Posterior vena cava (tissue), 2 donors: ENCODE measurements around the gene ME2. TPM values are rescaled to one million over a fixed set of nuclear protein-coding genes. Genes with fewer than 3 reads are reported as not detected.
"Not testable (repeated sequence)": the region's sequence is repeated elsewhere in the genome, so short reads cannot be mapped to it uniquely, and the experiment has no call there.

ENCODE experiments used
- DNase-seq: peaks from one replicate; pipeline ENCODE4 v3.0.0-alpha.2; 2020; ENCODE audit warnings: low spot score
- intact Hi-C, 2 donors: fragments of 100-400 bp; cut with DNase I; formaldehyde crosslinking; loops; one replicate each; pipeline versions ENCODE4 v1.14.1 to v1.14.2; 2022 to 2023
- total RNA-seq, 2 donors: library from RNA; stranded (reverse); fragmentation: NEBNext Ultra II Directional; extraction: Animal tissue kit (Norgen Biotek cat#: 25700); gene quantifications; one replicate each; pipeline ENCODE4 v1.2.1, GENCODE V29; 2021
- donor health status: DM: yes; HTN: yes; CAD: no.
- donor health status: DM: yes; HTN: yes; CAD: no.

ME2 gene
- total RNA-seq, 2 donors from 2014 or later = 39.9 to 49.6 TPM

DNA sequence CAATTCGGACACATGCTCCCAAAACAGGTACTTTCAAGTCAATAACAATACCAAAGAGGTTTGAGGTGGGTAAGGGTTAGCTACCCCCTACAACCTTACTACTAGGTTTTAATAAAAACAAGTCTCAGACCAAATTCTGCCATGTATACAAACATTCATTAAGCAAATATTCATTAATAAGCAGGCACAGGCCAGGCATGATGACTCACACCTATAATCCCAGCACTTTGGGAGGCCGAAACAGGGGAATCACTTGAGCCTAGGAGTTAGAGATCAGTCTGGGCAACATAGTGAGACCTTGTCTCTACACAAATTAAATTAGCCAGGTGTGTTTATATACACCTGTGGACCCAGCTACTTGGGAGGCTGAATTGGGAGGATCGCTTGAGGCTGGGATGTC, 77.2 kb downstream of the ME2 start:
- intact Hi-C loops = no loop called here
- DNase-seq = no peak

DNA sequence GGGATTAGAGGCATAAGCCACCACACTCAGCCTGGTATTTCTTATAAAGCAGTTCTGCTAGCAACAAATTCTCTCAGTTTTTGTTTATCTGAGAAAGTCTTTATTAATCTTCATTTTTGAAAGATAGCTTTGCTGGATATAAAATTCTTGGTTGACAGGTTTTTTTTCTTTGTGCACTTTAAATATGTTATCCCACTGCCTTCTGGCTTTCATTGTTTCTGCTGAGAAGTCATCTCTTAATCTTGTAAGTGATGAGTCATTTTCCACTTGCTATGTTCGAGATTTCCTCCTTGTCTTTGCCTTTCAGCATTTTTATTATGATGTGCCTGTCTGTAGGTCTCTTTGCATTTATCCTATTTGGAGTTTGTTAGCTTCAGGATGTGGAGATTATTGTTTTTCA, 83.1 kb downstream of the ME2 start:
- DNase-seq = no peak
- intact Hi-C loops = no loop called here

GRCh38 chr18:50967714-50968661, 89.1 kb downstream of the ME2 start, which contains the start of gene ELAC1:
TSS of gene ELAC1 (plus strand) at chr18:50968040. CDS start at chr18:50974405, 6,365 bp downstream.
- peak; percentile 92 for DNase-seq
- intact Hi-C loops = no loop called here

DNA sequence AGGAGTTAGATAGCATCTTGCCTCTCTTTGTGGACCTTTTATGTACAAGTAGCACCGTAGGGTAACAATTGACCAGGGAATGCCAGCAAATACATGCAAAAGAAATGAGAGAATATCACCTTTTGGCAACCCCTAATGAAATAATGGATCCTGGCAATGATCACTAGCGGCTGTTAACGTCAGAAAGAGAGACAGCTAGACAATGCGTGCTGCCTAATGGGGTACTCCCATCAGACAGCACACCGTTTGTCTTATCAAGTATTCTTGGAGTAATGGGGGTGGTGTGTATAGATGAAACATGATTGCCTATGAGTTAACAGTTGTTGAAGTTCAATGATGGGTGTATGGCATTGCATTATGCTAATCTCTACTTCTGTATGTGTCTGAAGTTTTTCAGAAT, 90.5 kb downstream of the ME2 start:
- intact Hi-C loops = no loop called here

DNA sequence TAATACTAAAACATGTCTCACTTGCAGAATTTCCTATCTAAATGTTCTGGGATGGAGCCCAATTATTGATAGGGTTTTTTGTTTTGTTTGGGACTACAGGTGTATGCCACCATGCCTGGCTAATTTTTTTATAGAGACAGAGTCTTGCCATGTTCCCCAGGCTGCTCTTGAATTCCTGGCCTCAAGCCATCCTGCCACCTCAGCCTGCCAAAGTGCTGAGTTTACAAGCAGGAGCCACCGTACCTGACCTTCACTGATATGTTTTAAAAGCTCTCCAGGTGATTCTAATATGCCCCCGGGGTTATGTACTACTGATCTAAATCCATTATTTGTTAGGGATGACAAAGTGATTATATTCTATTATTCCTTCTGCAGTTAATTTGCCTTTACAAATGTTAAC, 91.1 kb downstream of the ME2 start:
- intact Hi-C loops = no loop called here
- no peak for DNase-seq

More for the DNA sequence above, 90.5 kb downstream of the ME2 start:
- no peak for DNase-seq

DNA sequence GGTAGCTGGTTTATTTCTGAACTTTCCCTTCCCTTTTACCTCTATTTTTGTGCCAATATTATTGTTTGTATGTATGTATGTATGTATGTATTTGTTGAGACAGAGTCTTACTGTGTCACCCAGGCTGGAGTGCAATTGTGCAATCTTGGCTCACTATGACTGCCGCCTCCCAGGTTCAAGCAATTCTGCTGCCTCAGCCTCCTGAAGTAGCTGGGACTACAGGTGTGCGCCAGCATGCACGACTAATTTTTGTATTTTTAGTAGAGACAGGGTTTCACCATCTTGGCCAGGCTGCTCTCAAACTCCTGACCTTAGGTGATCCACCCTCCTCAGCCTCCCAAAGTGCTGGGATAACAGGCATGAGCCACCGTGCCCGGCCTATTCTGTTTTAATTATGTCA, 93.5 kb downstream of the ME2 start:
- intact Hi-C loops, DNase-seq: not testable (repeated sequence)

DNA sequence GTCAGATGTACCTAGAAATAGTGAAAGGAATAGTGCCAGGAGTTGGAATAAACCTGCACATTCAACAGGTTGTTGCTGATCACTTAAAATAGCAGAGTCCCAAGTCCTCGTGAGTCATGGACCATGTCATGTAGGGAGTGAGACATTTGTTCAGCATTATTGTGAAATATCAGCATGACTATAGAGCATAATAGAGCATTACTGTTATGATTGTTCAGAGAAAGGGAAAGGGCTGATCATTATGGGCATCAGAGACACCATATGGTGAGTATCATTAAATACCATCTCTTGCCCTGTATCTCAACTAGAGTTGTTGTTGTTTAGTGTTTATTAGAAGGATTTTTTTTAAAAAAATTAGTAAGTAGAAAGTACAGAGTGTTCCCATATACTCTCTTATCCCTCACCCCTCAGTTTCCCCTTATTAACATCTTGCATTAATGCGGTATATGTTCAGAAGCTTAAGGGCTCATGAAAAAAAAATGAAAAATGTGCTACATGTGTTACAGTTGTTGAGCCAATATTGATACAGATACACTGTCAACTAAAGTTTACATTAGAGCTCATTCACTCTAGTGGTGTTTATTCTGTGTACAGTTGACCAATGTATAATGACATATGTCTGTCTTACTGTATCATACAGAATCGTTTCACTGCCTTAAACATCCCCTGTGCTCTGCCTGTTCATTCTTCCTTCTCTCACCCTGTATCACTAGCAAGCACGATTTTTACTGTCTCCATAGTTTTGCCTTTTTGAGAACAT, 94.6 kb downstream of the ME2 start:
- intact Hi-C loops = no loop called here
- DNase-seq = no peak

- intact Hi-C loops = no loop called here
- no peak for DNase-seq
Observed at GRCh38 chr18:50977037-50977760, 98.3 kb downstream of the ME2 start.

DNA sequence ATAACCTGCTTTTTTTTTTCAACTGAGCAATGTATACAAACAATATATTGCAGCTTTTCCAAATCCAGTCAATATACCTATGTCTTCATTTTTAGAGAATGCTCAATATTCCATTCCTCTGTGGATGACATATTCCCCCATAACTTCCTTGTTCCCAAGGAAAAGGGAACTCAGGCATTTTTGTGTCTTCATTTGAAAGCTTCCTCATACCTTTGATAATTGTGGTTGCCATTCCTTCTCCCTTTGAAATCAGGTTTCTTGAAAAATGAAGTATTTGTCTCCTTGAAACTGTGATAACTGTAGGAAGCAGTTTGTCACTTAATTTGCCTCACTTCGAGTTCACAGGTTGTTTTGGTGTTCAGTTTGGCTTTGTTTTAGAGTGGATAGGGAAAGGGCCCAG, 102.5 kb downstream of the ME2 start:
- intact Hi-C loops = no loop called here

DNA sequence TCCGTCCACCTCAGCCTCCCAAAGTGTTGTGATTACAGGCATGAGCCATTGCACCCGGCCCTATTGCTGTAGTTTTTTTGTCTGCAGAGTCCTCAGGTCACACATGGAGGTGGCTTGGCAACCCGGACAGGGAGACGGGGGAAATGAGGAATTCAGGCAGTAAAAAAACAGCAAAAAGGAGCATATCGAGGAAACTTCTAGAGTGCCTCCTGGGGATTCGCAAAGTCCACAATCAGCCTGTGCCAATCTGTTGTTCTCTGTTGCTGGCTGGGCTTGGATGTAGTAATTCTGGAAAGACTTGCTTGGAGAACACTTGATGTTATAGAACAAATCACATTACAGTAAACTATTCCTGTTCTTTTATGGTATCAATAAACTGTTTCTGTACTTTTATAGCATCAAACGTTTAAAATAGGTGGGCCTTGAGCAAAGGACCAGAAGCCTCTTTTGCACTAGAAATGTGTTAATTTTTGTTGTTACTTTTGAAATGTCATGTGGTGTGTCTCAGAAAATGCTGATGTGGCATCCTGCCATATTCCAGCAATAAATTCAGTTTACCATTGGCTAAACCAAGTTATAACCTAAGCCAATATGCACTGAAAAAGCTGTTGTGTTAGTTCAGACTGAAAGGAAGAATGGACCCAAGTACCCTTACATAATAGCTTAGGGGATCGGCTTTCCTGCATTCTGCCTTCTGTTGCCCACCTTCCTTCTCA, 103.3 kb downstream of the ME2 start:
- intact Hi-C loops = no loop called here
- DNase-seq = no peak

More for the DNA sequence above, 102.5 kb downstream of the ME2 start:
- DNase-seq = no peak

- no peak for DNase-seq
- intact Hi-C loops = no loop called here
Observed at GRCh38 chr18:50982802-50983179, 103.9 kb downstream of the ME2 start.

- intact Hi-C loops = no loop called here
- DNase-seq = no peak
Observed at GRCh38 chr18:50986360-50987087, 107.6 kb downstream of the ME2 start.

DNA sequence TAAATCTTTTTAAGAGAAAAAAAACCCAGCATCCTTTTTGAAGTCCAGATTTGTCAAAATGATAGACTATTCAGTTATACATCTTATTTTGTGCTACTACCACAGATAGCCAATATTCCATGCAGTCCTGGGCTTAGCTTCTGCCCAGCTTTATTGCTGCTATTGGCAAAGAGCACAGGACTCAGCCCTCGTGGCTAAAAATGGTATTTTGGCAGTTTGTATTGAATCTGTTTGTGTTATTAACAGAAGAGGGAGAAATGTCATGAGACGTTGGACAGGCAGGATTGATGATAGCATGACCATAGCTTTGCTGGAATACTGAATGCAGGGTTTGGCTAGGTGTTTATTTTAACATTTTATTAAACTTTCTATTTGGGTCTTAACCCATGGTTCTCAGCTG, 108.3 kb downstream of the ME2 start:
- no peak for DNase-seq
- intact Hi-C loops = no loop called here

DNA sequence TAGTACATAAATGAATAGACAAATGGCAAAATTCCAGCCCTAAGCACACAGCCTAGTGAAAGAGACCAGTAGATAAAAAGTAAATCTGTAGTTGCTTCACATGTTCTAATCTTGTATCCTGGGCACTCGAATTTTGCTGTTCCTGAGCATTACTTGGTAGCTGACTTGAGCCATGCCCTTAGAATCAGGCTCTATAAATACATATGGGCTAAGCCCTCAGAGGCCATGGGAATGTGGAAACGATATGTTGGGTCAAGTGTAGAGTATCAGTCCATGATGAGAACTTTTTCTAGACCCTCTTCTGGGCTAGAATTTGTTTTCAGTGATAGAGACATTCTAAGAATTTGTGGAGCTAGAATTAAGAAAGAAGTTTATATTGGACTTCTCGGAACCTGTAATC, 110.8 kb downstream of the ME2 start:
- no peak for DNase-seq
- intact Hi-C loops = no loop called here

DNA sequence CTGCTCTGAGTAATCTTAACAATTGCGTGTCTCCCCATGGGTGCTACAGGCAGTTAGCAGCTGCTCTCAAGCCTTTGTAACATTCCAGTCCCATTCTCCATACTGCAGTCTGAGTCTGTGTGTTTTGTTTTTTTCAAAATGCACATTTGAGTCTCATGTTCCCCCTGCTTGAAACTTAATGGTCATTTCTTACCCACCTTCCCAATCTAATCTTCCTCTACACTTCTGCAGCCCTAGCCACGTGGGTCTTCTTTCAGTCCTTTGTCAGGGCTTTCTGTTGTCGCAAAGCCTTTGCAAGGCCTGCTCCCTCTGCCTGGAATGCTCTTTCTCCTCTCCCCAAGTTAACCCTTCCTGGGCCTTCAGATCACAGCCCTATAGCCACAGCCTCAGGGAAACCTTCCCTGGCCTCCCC, 113.4 kb downstream of the ME2 start:
- DNase-seq = no peak
- intact Hi-C loops = no loop called here

DNA sequence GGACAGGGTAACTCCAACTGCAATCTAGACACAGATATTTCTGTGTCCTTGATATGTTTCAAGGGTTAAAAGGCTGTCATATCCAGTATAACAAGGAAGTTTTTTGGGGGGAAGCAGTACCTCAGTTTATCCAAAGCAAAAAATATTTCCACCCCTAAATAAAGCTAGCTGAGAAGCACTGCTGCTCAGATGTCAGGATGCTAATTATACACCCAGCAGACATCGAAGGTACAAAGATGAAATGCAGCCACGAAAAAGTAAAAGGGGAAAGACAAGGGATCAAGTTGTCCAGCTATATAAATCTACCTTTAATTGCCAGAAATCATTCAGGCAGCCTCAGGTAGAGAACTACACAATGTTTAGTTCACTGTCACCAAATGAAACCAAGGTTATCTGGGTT, 115.1 kb downstream of the ME2 start:
- no peak for DNase-seq
- intact Hi-C loops = no loop called here

DNA sequence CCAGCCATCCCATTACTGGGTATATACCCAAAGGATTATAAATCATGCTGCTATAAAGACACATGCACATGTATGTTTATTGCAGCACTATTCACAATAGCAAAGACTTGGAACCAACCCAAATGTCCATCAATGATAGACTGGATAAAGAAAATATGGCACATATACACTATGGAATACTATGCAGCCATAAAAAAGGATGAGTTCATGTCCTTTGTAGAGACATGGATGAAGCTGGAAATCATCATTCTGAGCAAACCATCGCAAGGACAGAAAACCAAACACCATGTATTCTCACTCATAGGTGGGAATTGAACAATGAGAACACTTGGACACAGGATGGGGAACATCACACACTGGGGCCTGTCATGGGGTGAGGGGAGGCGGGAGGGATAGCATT, 124.3 kb downstream of the ME2 start:
- intact Hi-C loops, DNase-seq: not testable (repeated sequence)
